Activated T-cell treated with anti-CD3 and anti-CD28 coated beads, Interleukin-2, amount 50 U/mL, for 4 hours (primary cell): Measurements from ENCODE around the gene TTBK1. TPM values are rescaled to one million over a fixed set of nuclear protein-coding genes. Genes with fewer than 3 reads are reported as not detected.

Experiments used
- ATAC-seq, 2 donors: fragments of 200-7000 bp; cut with Tn5 transposase; one replicate each; pipeline ENCODE4 v1.10.0; 2021
- DNase-seq: peaks from one replicate; pipeline ENCODE4 v3.0.0-alpha.2; 2020
- H3K27me3 Mint-ChIP-seq: one replicate; pipeline ENCODE4 v1.8.0; 2021; ENCODE audit warnings: low read depth, mixed read lengths
- H3K36me3 Mint-ChIP-seq: one replicate; pipeline ENCODE4 v1.8.0; 2022; ENCODE audit warnings: mixed read lengths; ENCODE audit not compliant: insufficient read depth
- H3K4me1 Mint-ChIP-seq: one replicate; pipeline ENCODE4 v1.8.0; 2021; ENCODE audit warnings: low read depth, mixed read lengths
- H3K4me3 Mint-ChIP-seq: one replicate; pipeline ENCODE4 v1.8.0; 2021; ENCODE audit warnings: mild to moderate bottlenecking, moderate library complexity, mixed read lengths
- H3K9me3 Mint-ChIP-seq: one replicate; pipeline ENCODE4 v1.8.0; 2021; ENCODE audit warnings: mixed read lengths
- total RNA-seq, 3 donors: library from RNA; stranded (reverse); gene quantifications; one replicate each; pipeline ENCODE4 v1.2.1, GENCODE V29; 2021

Gene TTBK1
- total RNA-seq, 3 donors from 2014 or later, result 0.20 to 0.38 (median 0.21) TPM

DNA sequence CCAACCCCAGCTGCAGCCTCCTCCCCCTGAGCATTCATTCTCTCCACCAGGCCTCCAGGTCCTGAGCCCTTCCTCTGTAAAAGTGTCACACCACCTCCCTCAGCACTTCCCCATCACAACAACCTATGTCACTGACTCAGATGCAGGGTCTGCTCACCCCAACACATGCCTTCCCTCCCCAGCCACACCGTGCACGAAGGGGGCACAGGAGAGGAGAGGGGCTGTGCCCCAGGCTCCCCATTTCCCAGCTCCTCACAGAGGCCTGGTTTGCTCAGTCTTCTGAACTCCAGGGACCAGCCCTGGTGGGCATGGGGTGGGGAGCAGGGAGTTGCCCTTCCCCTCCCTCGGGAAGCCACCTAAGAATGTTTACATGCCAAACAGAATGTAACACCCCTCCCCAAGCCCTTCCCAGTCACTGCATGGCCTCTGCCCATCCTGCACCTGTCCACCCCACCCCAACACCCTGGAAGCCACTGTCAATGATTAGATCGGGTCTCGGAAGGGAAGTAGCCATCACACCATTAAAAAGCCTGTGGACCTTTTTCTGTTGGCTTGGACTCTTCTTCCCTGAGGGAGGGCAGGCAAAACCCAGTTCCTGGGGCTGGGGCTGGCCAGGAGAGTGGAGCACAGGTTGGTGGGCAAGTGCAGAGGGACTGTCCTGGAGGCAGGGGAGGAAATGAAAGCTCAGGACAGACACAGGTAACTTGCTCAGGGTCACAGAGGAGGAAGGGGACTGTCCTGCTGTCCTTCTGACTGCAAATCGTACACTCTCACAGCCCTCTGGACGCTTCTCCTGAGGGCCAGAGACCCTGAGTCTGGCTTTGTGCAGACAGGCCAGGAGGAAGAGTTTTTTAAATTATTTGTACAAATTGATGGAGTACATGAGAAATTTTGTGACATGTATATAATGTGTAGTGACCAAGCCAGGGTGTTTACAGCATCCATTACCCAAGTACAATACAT lies 44.7 kb downstream of the TTBK1 start:
- peaks cover 24% of the 10 kb centered on the region for H3K27me3 Mint-ChIP-seq
- no peaks in the 10 kb centered on the region for H3K4me1 Mint-ChIP-seq
- ATAC-seq, result no peak
- H3K9me3 Mint-ChIP-seq, result no peaks in the 10 kb centered on the region
- no peak overlapping the region for H3K4me3 Mint-ChIP-seq
- no peaks in the 10 kb centered on the region for H3K36me3 Mint-ChIP-seq
- DNase-seq, result no peak

DNA sequence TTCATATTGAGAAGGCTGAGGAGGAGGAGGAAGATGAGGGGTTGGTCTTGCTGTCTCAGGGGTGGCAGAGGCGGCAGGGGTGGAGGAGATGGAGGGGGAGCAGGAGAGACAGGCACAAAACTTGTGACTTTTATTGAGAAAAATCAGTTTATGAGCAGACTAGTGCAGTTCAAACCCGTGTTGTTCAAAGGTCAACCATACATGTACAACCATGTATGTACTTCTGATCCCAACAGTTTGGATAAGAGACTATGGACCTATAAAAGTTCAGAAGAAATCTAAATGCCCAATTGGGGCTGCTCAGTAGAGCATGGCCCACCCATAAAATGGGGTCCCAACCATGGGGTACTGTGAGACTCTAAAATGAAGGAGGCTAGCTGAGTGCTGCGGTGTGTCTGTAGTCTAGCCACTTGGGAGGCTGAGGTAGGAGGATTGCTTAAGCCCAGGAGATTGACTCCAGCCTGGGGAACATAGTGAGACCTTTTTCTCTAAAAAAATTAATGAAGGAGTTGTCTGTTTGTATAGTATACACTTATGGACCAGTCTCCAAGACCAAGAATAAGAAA lies 47.1 kb downstream of the TTBK1 start:
- Mint-ChIP-seq H3K36me3 (no peaks in the 10 kb centered on the region), H3K9me3 (no peaks in the 10 kb centered on the region), H3K4me3 (no peak overlapping the region), H3K4me1 (no peaks in the 10 kb centered on the region), H3K27me3 (peaks cover 20% of the 10 kb centered on the region)
- ATAC-seq (no peak), DNase-seq (no peak)

- H3K27me3 Mint-ChIP-seq, result peaks cover 15% of the 10 kb centered on the region
- no peaks in the 10 kb centered on the region for H3K9me3 Mint-ChIP-seq
- ATAC-seq, result no peak
- no peak overlapping the region for H3K4me3 Mint-ChIP-seq
- no peaks in the 10 kb centered on the region for H3K36me3 Mint-ChIP-seq
- no peaks in the 10 kb centered on the region for H3K4me1 Mint-ChIP-seq
- no peak for DNase-seq
These were observed 47.6 kb downstream of the TTBK1 start for GRCh38 chr6:43290905-43291355.

DNA sequence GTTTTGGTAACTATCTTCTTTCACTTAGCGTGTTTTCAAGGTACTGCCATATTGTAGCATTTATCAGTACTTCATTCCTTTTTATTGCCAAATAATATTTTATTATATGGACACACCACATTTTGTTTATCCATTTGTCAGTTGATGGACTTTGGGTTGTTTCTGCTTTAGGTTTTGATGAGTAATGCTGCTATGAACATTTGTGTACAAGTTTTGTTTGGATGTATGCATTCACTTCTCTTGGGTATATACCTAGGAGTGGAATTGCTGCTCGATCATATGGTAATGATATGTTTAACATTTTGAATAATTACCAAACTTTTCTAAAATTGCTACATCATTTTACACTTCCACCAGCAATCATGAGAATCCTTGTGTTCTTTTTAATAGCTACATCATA lies 48.4 kb downstream of the TTBK1 start:
- no peaks in the 10 kb centered on the region for H3K36me3 Mint-ChIP-seq
- peaks cover 8% of the 10 kb centered on the region for H3K27me3 Mint-ChIP-seq
- ATAC-seq, result no peak
- no peak overlapping the region for H3K4me3 Mint-ChIP-seq
- no peaks in the 10 kb centered on the region for H3K4me1 Mint-ChIP-seq
- DNase-seq, result no peak
- no peaks in the 10 kb centered on the region for H3K9me3 Mint-ChIP-seq

GRCh38 chr6:43292341-43292740 lies 49.1 kb downstream of the TTBK1 start:
- Mint-ChIP-seq H3K9me3 (no peaks in the 10 kb centered on the region), H3K27me3 (peaks cover 3% of the 10 kb centered on the region), H3K4me1 (no peaks in the 10 kb centered on the region), H3K36me3 (no peaks in the 10 kb centered on the region), H3K4me3 (no peak overlapping the region)
- no peak for DNase-seq
- ATAC-seq, result no peak

DNA sequence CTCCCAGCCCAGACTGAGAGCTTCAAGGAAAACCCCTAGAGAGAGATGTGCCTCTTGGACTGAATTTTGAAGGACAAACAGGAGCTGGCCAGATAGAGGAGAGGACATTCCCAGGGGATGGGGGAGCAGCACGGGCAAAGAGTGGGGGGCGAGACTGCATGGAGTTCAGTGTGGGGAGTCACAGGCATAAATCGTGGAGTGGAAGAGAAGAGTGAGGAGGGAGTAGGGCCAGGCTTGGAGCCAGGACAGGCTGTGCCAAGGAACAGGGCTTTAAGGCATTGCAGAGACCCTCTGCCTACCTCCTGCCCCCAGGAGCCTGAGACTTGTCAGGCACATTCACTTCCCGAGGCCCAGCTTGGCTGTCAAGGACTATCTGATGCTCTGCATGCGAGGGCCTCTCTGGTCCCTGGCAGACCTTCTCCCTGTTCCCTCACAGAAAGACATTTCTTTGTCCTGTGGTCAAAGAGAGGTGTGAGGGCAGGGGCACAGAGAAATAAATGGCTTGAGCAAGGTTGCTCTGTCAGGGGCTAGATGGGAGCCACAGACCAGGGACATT lies 49.6 kb downstream of the TTBK1 start:
- ATAC-seq, result no peak
- no peak for DNase-seq
- Mint-ChIP-seq H3K4me1 (no peaks in the 10 kb centered on the region), H3K27me3 (peaks cover 3% of the 10 kb centered on the region), H3K4me3 (no peak overlapping the region), H3K36me3 (no peaks in the 10 kb centered on the region), H3K9me3 (no peaks in the 10 kb centered on the region)

GRCh38 chr6:43293698-43294097 lies 50.4 kb downstream of the TTBK1 start:
- ATAC-seq (no peak), DNase-seq (no peak)
- Mint-ChIP-seq H3K9me3 (no peaks in the 10 kb centered on the region), H3K27me3 (peaks cover 3% of the 10 kb centered on the region), H3K4me1 (no peaks in the 10 kb centered on the region), H3K4me3 (no peak overlapping the region), H3K36me3 (no peaks in the 10 kb centered on the region)

DNA sequence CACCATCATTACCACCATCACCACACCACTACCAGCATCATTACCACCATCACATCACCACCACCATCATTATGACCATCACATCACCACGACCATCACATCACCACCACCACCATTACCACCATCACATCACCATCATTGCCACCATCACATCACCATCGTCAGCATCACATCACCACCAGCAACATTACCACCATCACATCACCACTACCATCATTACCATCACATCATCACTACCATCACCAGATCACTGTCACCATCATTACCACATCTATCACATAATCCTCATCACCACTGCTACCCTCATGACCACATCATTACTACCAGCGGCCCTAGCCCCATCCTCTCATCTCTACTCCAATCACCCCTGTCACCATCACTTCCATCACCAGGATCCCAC lies 51.3 kb downstream of the TTBK1 start:
- ATAC-seq (no peak), DNase-seq (no peak)
- Mint-ChIP-seq H3K9me3 (no peaks in the 10 kb centered on the region), H3K36me3 (no peaks in the 10 kb centered on the region), H3K27me3 (peaks cover 2% of the 10 kb centered on the region), H3K4me3 (no peak overlapping the region), H3K4me1 (no peaks in the 10 kb centered on the region)

DNA sequence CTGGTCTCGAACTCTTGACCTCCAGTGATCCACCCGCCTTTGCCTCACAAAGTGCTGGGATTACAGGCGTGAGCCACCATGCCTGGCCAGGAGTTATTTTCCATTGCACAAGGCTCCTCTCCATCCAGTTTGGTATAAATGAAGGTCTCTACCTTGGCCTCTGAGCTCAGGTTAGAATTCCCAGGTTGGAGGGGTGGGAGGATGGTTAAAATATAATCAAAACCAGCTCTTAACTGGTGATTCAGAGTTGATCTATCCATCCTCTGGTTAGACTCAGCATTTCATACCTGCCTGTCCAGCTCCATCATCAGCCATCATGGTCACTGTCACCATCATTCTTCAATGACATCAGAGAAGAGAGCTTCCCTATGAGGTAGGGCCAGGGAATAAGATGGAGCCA lies 52.2 kb downstream of the TTBK1 start:
- H3K4me3 Mint-ChIP-seq, result no peak overlapping the region

GRCh38 chr6:43296780-43297497 lies 53.7 kb downstream of the TTBK1 start:
- no peak overlapping the region for H3K4me3 Mint-ChIP-seq

More for the DNA sequence above, 52.2 kb downstream of the TTBK1 start:
- DNase-seq (no peak), ATAC-seq (no peak)
- peaks cover 5% of the 10 kb centered on the region for H3K27me3 Mint-ChIP-seq
- no peaks in the 10 kb centered on the region for H3K9me3 Mint-ChIP-seq
- H3K4me1 Mint-ChIP-seq, result no peaks in the 10 kb centered on the region
- no peaks in the 10 kb centered on the region for H3K36me3 Mint-ChIP-seq

DNA sequence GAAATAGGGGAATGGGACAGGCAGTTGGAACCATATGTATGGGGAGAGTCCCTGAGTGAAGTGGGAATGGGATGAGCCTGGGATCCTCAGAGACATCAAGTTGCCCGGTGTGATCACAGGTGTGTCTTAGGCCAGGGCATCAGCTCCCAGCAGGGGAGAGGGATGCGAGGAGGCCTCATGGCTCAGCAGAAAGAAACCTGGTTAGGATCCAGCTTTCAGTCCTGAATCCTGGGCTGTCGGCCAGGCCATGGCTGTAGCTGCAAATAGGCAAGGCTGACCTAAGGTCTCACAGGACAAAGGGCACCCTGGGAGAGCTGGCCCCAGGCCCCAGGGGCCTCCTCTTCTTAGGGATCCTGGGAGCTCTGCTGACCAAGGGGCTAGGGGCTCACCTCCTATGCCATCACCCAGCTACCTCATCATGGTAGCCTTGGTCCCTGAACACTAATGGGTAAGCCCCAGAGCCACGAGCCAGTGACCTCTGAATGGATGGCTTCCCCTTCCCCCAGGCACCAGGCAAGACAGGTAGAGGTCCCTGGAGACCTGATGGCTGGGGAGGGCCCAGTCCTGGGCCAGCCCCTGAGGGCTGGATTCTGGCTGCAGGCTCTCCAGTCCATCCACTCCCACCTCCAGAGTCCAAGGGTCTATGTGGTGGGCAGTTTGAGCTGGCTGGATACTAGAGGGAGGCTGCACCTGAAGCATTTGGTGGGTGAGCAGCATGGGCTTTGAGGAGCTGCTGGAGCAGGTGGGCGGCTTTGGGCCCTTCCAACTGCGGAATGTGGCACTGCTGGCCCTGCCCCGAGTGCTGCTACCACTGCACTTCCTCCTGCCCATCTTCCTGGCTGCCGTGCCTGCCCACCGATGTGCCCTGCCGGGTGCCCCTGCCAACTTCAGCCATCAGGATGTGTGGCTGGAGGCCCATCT lies 54.6 kb downstream of the TTBK1 start, which contains the start of gene SLC22A7:
TSS of gene SLC22A7 (plus strand) at position 617 of the 921 bp plus-strand sequence. CDS start at position 716, 99 bp downstream.
- Mint-ChIP-seq H3K9me3 (no peaks in the 10 kb centered on the region), H3K4me3 (no peak within 1 kb of the TSS), H3K27me3 (peaks cover 5% of the 10 kb centered on the region), H3K36me3 (no peaks in the 10 kb centered on the region), H3K4me1 (no peaks in the 10 kb centered on the region)
- ATAC-seq (no peak), DNase-seq (no peak)

More at GRCh38 chr6:43296780-43297497, 53.7 kb downstream of the TTBK1 start:
- ATAC-seq, result no peak
- Mint-ChIP-seq H3K4me1 (no peaks in the 10 kb centered on the region), H3K27me3 (peaks cover 5% of the 10 kb centered on the region), H3K9me3 (no peaks in the 10 kb centered on the region), H3K36me3 (no peaks in the 10 kb centered on the region)
- DNase-seq, result no peak

- Mint-ChIP-seq H3K4me3 (no peak overlapping the region), H3K4me1 (no peaks in the 10 kb centered on the region), H3K36me3 (no peaks in the 10 kb centered on the region), H3K9me3 (no peaks in the 10 kb centered on the region), H3K27me3 (peaks cover 5% of the 10 kb centered on the region)
- DNase-seq (no peak), ATAC-seq (no peak)
These were observed 55.5 kb downstream of the TTBK1 start for GRCh38 chr6:43298565-43299337.
